GM19025 (cell line): ENCODE data around the gene MRPL58.
"Not testable (repeated sequence)": the region's sequence is repeated elsewhere in the genome, so short reads cannot be mapped to it uniquely, and the experiment has no call there.

Experiments used
- ATAC-seq: cut with Tn5 transposase; IDR thresholded peaks from one replicate; pipeline ENCODE4 v1.9.1; 2021; ENCODE audit warnings: mild to moderate bottlenecking, low read depth, moderate library complexity; ENCODE audit not compliant: unreplicated experiment

The MRPL58 gene

GRCh38 chr17:74986206-74986576 is 26.3 kb upstream of the MRPL58 start:
- no peak for ATAC-seq

- ATAC-seq = peak; percentile 95
Observed at GRCh38 chr17:74987418-74987908, 25.0 kb upstream of the MRPL58 start, which contains the start of gene CDR2L. CDR2L (plus strand) TSS chr17:74987632; CDS start chr17:74988044, 412 bp downstream.

- peak; percentile 36 for ATAC-seq
Observed at GRCh38 chr17:74987909-74988711, 24.4 kb upstream of the MRPL58 start.

GRCh38 chr17:74990581-74991105 is 21.8 kb upstream of the MRPL58 start:
- no peak for ATAC-seq

- ATAC-seq = no peak
Observed at GRCh38 chr17:74992223-74992622, 20.2 kb upstream of the MRPL58 start.

GRCh38 chr17:74994440-74994839 is 18.0 kb upstream of the MRPL58 start:
- ATAC-seq = no peak

- ATAC-seq = no peak
Observed at GRCh38 chr17:74995847-74996246, 16.6 kb upstream of the MRPL58 start.

- ATAC-seq = no peak
Observed at GRCh38 chr17:74998783-74999182, 13.7 kb upstream of the MRPL58 start.

- no peak for ATAC-seq
Observed at GRCh38 chr17:74999523-74999922, 12.9 kb upstream of the MRPL58 start.

GRCh38 chr17:75001915-75002843 is 10.3 kb upstream of the MRPL58 start:
- ATAC-seq = no peak

- no peak for ATAC-seq
Observed at GRCh38 chr17:75003070-75003956, 9.2 kb upstream of the MRPL58 start.

GRCh38 chr17:75003957-75004355 is 8.5 kb upstream of the MRPL58 start:
- ATAC-seq = no peak

- no peak for ATAC-seq
Observed at GRCh38 chr17:75004371-75004770, 8.1 kb upstream of the MRPL58 start.

- no peak for ATAC-seq
Observed at GRCh38 chr17:75005291-75005690, 7.2 kb upstream of the MRPL58 start.

- not testable (repeated sequence) for ATAC-seq
Observed at GRCh38 chr17:75006084-75006483, 6.4 kb upstream of the MRPL58 start.

GRCh38 chr17:75006653-75007052 is 5.8 kb upstream of the MRPL58 start:
- ATAC-seq = no peak

GRCh38 chr17:75008373-75008772 is 4.1 kb upstream of the MRPL58 start:
- ATAC-seq = no peak

- ATAC-seq = no peak
Observed at GRCh38 chr17:75009139-75009724, 3.2 kb upstream of the MRPL58 start.

- no peak for ATAC-seq
Observed at GRCh38 chr17:75010683-75011400, 1.6 kb upstream of the MRPL58 start.
